GM18951 (cell line): ENCODE data around the gene CDH22.

Experiments used
- POLR2A ChIP-seq: IDR thresholded peaks from 4 replicates; pipeline ENCODE4 v1.6.1; 2011; ENCODE audit warnings: mild to moderate bottlenecking; ENCODE audit not compliant: insufficient read length, insufficient read depth; ENCODE audit errors: extremely low read depth
- in situ Hi-C: fragments of 300-500 bp; cut with MboI; formaldehyde crosslinking; loops from one replicate; pipeline ENCODE4 v1.12.0; 2022; ENCODE audit warnings: low sequenced_read_pairs, mixed read lengths, inconsistent platforms; ENCODE audit not compliant: unreplicated experiment

CDH22 gene

DNA sequence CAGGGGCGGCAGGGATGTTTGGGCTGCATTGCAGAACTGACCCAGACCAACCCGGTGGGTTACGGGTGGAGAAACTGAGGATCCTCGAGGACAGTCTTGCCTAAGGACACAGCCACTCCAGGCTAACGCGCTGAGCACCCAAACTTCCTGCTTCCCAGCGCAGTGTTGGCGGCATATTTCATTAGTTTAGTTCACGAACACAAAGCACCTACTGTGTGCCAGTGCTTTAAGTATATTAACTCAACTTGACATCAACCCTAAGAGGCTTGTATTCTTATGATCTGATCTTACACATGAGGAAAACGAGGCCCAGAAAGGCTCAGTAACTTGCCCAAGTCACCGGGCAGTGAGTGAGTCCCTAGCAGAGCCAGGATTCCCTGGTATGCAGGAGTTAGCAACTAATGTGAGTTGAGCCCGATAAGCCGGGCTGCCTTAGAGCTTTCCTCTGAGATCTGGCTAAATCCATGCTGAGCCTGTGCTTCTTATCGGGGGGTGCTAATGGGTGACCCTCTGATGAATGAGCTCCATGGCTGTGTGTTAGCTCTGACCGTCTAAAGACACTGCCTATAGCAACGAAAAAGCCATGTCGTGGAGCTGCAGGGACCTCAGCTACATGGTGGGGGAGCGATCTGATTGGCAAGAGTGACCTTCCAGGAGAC lies 97.5 kb downstream of the CDH22 start:
- no peak for TF ChIP-seq POLR2A
- in situ Hi-C loops, result no loop called here

DNA sequence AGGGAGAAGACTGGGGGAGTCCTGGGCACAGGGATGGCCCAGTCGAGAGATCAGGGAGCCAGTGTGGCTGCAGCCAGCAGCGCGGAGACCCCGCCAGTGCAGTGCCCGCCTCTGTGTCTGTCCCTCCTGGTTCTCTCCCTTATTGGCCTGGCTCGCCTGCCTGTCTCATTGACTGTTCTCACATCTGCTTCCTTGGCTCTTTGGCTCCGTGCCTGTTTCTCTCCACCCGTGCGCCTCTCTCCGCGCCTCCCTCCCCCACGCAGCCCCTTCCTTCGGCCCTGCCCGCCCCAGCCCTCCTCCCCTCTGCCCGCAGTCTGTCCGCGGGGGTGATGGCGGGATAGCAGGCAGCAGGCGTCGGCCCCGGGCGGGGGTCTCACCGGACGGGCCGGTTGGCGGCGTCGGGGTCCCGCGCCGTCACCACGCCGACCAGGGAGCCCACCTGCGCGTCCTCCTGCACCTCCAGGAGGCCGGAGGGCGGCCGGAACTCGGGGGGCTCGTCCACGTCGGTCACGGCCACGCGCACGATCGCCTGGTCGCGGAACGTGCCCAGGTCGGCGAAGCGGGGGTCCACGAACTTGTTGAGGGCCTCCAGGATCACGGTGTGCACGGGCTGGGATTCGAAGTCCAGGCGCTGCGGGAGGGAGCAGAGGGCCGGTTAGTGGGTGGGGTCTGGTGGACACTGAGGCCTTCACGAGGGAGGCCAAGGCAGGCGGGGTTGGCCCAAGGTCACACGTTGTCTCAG lies 98.2 kb downstream of the CDH22 start:
- no peak for TF ChIP-seq POLR2A
- in situ Hi-C loops, result no loop called here

DNA sequence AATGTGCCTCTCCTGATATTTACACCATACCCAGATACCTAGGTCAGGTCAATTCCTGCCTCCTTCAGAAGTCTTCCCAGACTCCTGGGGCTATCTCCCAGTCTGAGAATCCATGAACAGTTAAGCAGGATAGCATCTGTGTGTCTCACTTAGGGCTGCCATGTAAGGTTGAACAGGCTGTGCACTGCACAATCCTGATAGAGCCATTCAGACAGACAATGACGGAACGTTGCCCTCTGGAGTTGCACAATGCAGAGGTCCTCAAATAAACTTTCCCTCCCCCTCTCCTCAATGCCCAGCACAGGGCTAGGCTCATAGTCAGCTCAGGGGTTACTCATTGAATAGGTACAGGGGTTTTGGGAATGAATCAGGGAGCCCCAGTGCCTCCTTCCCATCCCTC lies 100.5 kb downstream of the CDH22 start:
- in situ Hi-C loops, result no loop called here

DNA sequence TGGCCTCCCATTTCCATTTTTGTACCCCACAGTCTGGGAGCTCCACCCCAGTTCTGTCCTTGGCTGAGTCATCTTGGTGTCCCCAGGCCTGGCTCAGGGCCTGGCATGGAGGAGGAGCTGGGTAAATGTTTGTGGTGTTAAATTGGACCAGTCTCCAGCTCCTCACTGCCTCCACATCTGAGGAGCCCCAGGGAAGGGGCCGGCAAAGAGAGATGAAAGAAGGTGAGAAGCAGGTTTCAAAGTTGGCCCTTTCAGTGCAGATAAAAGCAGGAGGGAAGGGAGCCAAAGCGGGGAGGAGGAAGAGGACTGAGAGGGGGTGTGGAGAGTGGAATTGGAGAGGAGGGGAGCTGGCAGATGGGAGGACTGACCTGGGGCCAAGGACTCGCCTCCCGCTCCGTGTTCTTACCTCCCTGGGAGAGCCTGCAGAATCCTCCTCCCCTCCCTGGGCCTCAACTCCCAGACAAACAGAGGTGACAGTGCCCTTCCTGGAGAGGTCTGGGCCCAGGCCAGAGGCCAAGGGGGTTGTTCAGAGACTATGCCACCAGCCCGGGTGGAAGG lies 101.2 kb downstream of the CDH22 start:
- in situ Hi-C loops, result no loop called here
- no peak for TF ChIP-seq POLR2A

More for the DNA sequence above, 100.5 kb downstream of the CDH22 start:
- no peak for TF ChIP-seq POLR2A

DNA sequence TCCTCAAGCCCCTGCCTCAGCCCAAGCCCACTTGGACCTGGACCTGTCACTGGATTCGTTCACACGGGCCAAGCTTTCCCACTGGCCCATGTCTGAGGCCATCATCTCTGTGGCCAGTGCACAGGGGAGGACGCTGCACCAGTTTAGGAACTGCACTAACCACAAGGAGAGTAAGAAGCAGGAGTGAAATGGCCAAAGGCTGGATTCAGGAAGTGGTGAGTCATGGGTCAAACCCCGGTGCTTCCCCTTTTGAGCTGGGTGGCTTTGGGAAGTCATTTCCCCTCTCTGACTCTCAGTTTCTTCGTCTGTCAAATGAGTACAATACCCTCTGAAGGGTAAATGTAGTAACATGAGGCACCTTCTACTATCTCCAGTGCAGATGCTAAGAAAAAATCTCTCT lies 102.3 kb downstream of the CDH22 start:
- no peak for TF ChIP-seq POLR2A
- in situ Hi-C loops, result no loop called here

DNA sequence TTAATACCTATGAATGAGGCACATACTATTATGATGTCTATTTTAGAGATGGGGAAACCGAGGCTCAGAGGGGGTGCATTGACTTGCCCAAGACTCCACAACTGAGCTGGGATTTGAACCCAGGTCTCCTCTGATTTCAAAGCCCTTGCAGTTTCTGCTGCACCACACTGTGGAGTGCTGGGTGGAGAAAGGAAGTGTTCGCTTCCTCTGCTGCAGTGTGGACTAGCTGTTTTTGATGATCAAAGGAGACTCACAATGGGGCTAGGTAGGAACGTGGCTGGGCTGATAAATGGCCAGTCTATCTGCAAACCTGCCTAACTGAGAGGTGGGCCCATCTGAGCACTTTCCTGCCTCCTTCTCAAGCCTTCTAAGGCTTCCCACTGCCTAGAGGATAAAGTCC lies 102.9 kb downstream of the CDH22 start:
- TF ChIP-seq POLR2A, result no peak
- in situ Hi-C loops, result no loop called here

DNA sequence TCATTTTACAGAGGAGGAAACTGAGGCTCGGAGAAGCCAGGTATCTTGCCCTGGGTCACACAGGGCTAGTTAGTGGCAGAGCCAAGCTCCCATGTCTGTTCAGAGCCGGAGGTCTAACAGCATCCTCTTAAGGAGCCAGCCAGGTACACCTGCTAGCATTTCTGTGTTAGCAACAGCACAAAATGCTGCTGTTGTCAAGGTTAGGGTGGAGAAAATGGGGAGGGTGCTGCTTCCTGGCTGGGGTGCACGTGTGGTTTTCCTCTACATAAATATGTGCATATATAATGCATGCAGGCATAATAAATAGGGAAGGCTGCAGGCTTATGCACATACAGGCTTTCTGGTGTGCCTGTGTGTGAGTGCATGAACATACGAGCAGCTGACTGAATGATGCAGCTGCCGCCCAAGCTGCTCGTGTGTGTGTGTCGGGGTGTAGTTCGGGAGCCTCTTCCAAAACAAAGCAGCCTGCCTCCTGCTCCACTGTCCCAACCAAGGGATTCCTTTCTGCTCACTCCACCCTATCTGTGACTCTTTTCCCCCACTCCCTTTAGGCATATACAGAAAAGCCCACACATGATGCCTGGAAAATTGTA lies 103.6 kb downstream of the CDH22 start:
- TF ChIP-seq POLR2A, result no peak
- in situ Hi-C loops, result no loop called here

DNA sequence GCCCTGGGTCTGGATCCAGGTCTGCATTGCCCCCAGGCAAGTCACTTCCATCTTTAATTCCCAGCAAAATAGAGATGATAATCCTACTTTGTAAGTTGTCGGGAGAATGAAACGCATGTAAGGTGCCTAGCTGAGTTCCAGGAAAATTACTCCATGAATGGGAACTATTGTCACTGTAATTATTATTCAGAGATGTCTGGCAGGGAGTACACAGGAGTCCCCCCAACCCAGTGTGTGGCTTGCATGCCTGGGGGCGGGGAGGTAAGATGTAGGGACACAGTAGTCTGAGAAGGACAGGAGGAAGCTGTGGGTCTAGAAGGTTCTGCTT lies 104.8 kb downstream of the CDH22 start:
- TF ChIP-seq POLR2A, result no peak
- in situ Hi-C loops, result no loop called here

DNA sequence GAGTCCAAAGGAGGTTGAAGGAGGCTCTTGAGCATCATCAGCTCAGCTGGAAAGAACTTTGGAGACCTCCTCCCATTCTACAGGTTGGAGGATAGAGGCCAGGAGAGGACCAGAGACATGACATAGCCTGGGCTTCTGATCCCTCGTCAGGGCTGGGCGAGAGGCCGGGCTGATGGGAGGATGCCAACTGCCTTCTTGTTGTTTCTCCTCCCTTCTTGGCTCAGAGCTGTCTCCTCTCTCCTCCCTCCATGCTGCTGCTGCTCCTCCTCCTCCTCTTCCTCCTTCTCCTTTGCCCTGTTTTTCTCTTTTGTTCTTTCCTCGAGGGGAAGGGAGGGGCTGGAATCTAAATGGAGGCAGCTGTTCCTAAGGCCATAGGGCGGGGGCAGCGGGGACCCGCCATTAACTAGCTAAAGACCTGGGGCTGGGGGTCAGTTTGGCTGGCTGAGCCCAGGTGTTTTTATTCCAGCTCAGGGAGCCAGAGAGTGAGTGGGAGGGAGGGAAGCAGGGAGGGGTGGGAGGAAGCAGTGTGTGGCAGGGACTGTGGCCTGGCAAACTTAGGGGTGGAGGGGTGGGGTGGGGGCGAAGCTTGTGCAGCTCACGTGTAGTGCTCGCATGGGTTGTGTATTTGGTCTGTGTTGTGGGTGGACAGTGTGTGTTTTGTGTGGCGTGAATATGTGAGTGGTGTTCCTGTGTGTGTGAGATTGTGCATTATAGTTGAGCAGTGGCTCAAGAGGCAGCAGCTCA lies 105.4 kb downstream of the CDH22 start:
- in situ Hi-C loops, result no loop called here

DNA sequence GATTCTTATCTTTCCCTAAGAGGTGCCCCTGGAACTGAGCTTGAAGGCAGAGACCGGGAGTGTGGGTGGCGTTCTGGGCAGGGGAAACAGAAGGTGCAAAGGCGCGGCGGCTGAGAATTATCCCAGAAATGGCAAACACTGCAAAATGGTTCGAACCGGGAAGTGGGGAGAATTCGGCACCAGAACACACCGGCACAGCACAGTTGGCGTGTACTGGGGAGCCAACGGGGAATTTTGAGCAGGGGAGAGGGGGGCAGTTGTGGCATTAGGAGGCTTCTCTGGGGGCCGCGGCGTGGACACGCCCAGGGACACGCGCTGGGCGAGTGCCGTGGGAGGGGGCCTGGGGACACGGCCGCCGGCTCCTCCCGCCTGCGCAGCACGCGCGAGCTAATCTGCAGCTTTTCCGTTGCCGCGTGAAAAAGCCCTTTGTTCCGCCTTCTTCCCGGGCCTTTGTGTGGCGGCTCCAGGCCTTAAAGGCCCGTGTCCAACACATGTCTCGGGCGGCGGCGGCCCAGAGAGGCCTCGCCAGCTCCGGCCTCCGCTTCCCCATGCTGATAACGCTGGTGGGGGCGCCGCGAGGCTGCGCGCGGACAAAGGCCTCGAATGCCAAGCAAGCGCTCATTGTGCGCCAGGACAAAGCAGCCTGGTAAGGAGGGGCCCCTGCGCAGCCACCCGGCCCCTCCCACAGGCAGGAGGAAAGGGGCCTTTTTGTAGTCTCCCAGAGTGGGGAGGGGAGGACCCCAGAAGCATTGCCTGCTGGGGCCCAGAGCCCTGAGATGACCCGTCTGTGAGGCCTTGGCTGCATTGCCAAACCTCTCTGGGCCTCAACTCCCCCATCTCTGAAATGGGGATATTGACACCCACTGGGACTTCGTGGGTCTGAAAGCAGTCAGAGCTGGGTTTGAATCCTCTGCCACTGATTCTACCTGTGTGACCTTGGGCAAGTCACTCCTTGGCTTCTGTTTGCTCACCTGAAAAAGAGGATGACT lies 107.4 kb downstream of the CDH22 start:
- no peak for TF ChIP-seq POLR2A

More for the DNA sequence above, 105.4 kb downstream of the CDH22 start:
- no peak for TF ChIP-seq POLR2A

DNA sequence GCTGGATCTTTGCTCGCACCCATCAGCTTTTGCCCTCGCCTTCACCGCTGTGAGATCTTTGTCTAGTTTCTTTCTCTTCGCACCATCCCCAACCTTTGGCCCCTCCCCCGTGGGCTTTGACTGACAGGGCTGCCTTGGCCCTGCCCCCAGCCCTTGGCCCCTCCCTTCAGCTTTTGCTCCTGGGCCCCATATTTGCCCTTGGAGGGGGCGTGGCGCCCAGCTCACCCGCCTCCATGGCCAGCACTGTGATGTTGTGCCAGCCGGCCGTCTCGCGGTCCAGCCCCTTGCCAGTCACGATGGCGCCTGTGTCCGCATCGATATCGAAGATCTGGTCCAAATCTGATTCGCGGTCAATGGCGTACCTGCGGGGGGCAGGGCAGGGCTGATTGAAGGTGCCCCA lies 109.1 kb downstream of the CDH22 start:
- no peak for TF ChIP-seq POLR2A
- in situ Hi-C loops, result no loop called here

More for the DNA sequence above, 107.4 kb downstream of the CDH22 start:
- in situ Hi-C loops, result no loop called here

DNA sequence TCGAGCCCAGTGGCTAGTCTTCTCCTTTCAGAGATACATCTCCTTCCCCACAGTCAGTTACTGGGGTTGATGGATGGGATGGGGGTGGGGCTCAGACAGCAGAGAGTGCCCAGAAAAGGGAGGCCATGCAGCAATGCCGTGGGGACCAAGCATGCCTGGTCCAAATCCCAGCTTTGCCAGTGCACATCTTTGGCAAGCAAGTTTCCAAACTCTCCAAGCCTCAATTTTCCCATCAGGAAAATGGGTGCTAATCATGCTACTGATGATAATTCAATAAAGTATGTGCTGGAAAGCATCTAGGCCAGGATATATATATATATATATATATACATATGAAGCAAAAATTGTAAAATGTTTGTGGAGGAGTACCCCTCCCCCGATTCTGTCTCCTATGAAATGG lies 111.3 kb downstream of the CDH22 start:
- no peak for TF ChIP-seq POLR2A
- in situ Hi-C loops, result no loop called here
